ENCODE data around the gene NRDE2.

The NRDE2 gene

GRCh38 chr14:90293766-90294730 is 37.7 kb downstream of the NRDE2 start:
- ChIA-PET POLR2A (no interaction called here), CTCF (no interaction called here)
- no peak overlapping the region for H3K27ac ChIP-seq (ENCODE audit: extremely low read depth, low read depth, low read length)

DNA sequence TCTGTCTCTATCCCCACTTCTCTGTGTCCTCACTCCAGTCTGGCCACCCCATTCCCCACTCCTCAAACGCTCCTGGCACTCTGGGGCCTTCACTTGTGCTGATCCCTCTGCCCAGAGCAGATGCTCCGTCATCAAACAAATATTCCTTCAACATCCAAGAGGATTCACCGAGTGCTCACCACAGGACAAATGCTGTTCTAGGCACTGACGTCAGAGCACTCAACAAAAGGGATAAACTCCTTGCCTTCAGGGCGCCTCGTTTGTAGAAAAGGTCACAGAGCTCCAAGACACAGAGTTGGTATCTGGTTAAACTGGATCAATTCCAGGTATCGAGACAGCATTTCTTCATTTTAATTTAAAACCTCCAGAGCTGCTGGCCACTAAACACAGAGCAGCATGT is 40.0 kb downstream of the NRDE2 start:
- POLR2A ChIA-PET, result no interaction called here
- CTCF ChIA-PET, result interaction anchor here (0.7 kb wide), 1 partner anchor 269 kb away, joined by 3 read pairs; no protein-coding TSS in a partner anchor
- Histone ChIP-seq H3K27ac (ENCODE audit: extremely low read depth, low read depth, low read length) (no peak overlapping the region), H3K9me3 (ENCODE audit: control insufficient read depth, insufficient read depth, low read depth, low read length) (no peaks in the 10 kb centered on the region), H3K4me3 (ENCODE audit: low read depth, low read length) (no peak overlapping the region), H3K36me3 (ENCODE audit: control insufficient read depth in 2 of 2, insufficient read depth in 1 of 2, low read length in 2 of 2) (peaks cover 41 to 83% of the 10 kb centered on the region in 2 experiments), H3K4me1 (ENCODE audit: control insufficient read depth, insufficient read depth, low read length) (no peaks in the 10 kb centered on the region)
- TF ChIP-seq ZBTB8A (tag by site-specific recombination; IDR thresholded peaks at IDR 0.05), result no peak
- TF ChIP-seq ZIC2 (tag by site-specific recombination; IDR thresholded peaks at IDR 0.05), result 0 out of 2 replicates have a peak, but pooled peaks have one; percentile 10
- no peak for TF ChIP-seq YY1 (tag by site-specific recombination; IDR thresholded peaks at IDR 0.05)
- TF ChIP-seq ZNF76 (tag by site-specific recombination; IDR thresholded peaks at IDR 0.05; ENCODE audit: borderline replicate concordance, low read depth), result no peak
- no peak for TF ChIP-seq ZNF133 (tag by site-specific recombination; IDR thresholded peaks at IDR 0.05)
- TF ChIP-seq ZNF169 (tag by site-specific recombination; IDR thresholded peaks at IDR 0.05), result no peak

More at GRCh38 chr14:90293766-90294730, 37.7 kb downstream of the NRDE2 start:
- no peaks in the 10 kb centered on the region for H3K9me3 ChIP-seq (ENCODE audit: control insufficient read depth, insufficient read depth, low read depth, low read length)
- TF ChIP-seq ZXDB (tag by site-specific recombination; IDR thresholded peaks at IDR 0.05) (no peak), ZNF146 (tag by site-specific recombination; IDR thresholded peaks at IDR 0.05) (peak; percentile 80), ZNF391 (tag by site-specific recombination; IDR thresholded peaks at IDR 0.05; ENCODE audit: borderline replicate concordance, low read depth) (no peak), ZNF423 (tag by site-specific recombination; IDR thresholded peaks at IDR 0.05) (no peak), KLF1 (tag by site-specific recombination; IDR thresholded peaks at IDR 0.05) (no peak), ZNF121 (tag by site-specific recombination; IDR thresholded peaks at IDR 0.05) (0 out of 2 replicates have a peak, but pooled peaks have one; percentile 16), ZBTB8A (tag by site-specific recombination; IDR thresholded peaks at IDR 0.05) (no peak)
- H3K4me1 ChIP-seq (ENCODE audit: control insufficient read depth, insufficient read depth, low read length), result no peaks in the 10 kb centered on the region
- no peak overlapping the region for H3K4me3 ChIP-seq (ENCODE audit: low read depth, low read length)
- H3K36me3 ChIP-seq (ENCODE audit: control insufficient read depth in 2 of 2, insufficient read depth in 1 of 2, low read length in 2 of 2), result peaks cover 43 to 86% of the 10 kb centered on the region in 2 experiments

- Histone ChIP-seq H3K4me1 (ENCODE audit: control insufficient read depth, insufficient read depth, low read length) (no peaks in the 10 kb centered on the region), H3K27ac (ENCODE audit: extremely low read depth, low read depth, low read length) (no peak overlapping the region), H3K9me3 (ENCODE audit: control insufficient read depth, insufficient read depth, low read depth, low read length) (no peaks in the 10 kb centered on the region), H3K36me3 (ENCODE audit: control insufficient read depth in 2 of 2, insufficient read depth in 1 of 2, low read length in 2 of 2) (peaks cover 38 to 82% of the 10 kb centered on the region in 2 experiments), H3K4me3 (ENCODE audit: low read depth, low read length) (no peak overlapping the region)
- ChIA-PET CTCF (interaction anchor here (0.7 to 1.6 kb wide), 5 partner anchors 11 to 465 kb away, joined by 3 to 5 read pairs (median 3); no protein-coding TSS in a partner anchor), POLR2A (no interaction called here)
- TF ChIP-seq, protein P1, sequence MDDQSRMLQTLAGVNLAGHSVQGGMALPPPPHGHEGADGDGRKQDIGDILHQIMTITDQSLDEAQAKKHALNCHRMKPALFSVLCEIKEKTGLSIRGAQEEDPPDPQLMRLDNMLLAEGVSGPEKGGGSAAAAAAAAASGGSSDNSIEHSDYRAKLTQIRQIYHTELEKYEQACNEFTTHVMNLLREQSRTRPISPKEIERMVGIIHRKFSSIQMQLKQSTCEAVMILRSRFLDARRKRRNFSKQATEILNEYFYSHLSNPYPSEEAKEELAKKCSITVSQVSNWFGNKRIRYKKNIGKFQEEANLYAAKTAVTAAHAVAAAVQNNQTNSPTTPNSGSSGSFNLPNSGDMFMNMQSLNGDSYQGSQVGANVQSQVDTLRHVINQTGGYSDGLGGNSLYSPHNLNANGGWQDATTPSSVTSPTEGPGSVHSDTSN (CRISPR knock-in tag; IDR thresholded peaks at IDR 0.05), result no peak
- TF ChIP-seq ZNF223 (tag by site-specific recombination; IDR thresholded peaks at IDR 0.05) (no peak), GLIS2 (tag by site-specific recombination; IDR thresholded peaks at IDR 0.05) (no peak), ZNF549 (tag by site-specific recombination; IDR thresholded peaks at IDR 0.05) (no peak), ZNF830 (tag by site-specific recombination; IDR thresholded peaks at IDR 0.05; ENCODE audit: low read depth) (no peak), ZSCAN23 (tag by site-specific recombination; IDR thresholded peaks at IDR 0.05) (no peak), ZNF768 (tag by site-specific recombination; IDR thresholded peaks at IDR 0.05) (no peak), ZNF791 (tag by site-specific recombination; IDR thresholded peaks at IDR 0.05) (no peak)
- TF ChIP-seq, protein P2, sequence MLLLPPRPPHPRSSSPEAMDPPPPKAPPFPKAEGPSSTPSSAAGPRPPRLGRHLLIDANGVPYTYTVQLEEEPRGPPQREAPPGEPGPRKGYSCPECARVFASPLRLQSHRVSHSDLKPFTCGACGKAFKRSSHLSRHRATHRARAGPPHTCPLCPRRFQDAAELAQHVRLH (tag by site-specific recombination; IDR thresholded peaks at IDR 0.05), result no peak
- TF ChIP-seq, protein P3, sequence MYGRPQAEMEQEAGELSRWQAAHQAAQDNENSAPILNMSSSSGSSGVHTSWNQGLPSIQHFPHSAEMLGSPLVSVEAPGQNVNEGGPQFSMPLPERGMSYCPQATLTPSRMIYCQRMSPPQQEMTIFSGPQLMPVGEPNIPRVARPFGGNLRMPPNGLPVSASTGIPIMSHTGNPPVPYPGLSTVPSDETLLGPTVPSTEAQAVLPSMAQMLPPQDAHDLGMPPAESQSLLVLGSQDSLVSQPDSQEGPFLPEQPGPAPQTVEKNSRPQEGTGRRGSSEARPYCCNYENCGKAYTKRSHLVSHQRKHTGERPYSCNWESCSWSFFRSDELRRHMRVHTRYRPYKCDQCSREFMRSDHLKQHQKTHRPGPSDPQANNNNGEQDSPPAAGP (tag by site-specific recombination; IDR thresholded peaks at IDR 0.05), result no peak
Measured at GRCh38 chr14:90290337-90291011, 41.3 kb downstream of the NRDE2 start.
